HG03342 (cell line): Measurements from ENCODE around the gene PPME1.

Source experiments
- ATAC-seq: cut with Tn5 transposase; IDR thresholded peaks from one replicate; pipeline ENCODE4 v1.9.1; 2021; ENCODE audit warnings: mild to moderate bottlenecking, moderate library complexity; ENCODE audit not compliant: unreplicated experiment

Gene PPME1

DNA sequence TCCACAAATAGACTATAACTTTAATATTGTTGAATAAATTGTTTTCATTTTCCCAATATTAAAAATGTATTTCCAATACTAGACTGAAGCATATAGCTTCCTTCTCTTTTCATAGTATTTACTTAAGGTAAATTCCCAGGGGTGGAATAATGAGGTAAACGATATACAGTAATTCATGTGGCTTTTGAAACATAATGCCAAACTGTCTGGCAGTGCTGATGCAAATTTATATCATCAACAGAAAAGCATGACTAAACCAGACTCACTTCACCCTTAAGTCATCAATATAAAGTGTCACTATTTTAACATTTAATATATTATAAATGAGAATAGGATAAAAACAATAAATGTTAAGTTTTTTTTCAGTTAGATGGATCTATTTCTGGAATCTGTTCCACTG lies 13.9 kb upstream of the PPME1 start:
- ATAC-seq = no peak

DNA sequence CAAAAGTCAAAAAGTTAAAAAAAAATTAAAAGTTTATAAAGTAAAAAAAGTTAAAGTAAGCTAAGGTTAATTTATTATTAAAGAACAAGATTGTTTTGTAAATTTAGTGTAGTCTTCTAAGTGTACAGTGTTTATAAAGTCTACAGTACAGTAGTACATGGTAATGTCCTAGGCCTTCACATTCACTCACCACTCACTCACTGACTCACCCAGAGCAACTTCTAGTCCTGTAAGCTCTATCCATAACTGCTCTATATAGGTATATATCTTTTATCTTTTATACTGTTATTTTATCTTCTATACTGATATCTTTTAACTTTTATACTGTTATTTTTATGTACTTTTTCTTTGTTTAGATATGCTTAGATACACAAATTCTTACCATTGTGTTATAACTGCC lies 11.4 kb upstream of the PPME1 start:
- ATAC-seq = no peak

DNA sequence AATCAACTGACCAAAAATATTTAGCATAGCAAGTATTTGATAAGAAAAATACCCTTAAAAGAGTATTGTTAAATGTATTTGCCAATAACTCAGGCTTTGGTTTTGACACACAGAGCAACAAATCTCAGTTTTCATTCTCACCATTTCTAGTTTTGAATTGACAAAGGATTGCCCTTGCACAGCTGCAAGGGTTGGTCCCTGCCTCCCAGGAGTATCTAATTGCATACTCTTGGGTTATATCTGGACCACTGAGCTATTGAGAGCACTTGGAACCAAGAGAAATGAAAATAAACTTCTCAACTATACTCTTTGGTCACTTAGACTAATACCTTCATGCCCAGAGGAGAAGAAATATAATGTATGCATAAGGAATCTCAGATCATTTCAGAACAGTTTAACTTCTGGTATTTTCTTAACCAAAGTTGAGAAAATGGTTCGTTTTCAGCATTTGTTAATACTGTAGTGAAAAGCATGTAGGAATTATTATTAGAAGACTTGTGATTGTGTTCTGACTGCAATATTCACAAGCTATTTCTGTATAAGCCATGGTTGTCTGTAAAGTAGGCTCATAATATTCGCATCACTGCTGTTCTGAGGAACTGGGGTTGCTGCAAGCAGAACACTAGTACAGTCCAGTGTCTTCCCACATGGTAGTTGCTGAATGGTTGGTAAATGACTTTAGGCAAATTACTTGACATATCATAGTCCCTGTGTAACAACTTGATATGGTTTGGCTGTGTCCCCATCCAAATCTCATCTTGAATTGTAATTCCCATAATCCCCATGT lies 8.2 kb upstream of the PPME1 start:
- no peak for ATAC-seq

DNA sequence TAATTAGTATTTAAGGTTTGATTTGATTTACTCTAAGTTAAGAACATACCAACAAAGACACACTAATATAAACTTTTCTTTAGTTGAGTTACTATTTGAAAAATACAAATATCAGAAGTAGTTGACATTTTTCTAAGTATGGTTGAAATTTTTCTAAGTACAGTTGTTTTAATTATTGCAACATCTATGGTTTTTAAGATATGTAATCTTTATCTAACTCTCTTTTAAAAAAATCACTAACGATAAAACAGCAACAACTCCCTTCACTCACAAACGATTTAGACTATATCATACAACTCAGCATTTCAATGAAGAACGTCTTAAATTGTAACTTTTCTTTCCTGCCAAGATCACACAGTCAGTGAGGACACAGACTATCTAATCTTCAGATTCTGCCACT lies 2.3 kb upstream of the PPME1 start:
- no peak for ATAC-seq

DNA sequence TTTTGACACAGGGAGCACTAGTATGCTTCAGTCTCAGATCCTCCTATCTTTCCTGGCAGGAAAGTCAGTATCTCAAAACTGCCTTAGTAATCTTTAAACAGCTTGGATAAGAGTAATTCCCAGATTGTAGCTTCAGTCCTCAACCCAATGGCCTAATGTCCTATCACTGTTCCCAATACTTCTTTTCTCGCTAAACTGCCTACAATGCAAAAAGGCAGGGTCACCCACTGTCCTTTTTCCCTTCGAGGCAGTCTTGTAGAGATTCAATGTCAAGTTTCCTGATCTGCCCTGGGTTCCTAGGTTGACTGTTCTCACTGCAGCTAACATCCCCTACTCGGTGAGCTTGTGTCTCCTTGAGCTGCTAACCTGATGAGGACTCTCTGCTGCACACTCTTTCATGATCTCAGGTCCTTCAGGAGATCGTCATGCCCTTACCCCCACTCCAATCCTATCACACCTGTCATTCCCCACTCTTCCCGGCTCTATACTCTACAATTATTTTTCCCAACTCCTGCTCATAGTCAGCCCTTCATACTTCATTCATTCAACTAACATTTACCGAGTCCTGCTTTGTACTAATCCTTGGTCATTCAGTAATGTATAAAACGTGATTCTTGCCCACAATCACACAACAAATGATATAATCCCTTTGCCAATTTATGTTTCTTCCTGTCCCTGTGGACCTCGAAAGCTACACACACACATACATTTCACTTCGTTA lies 1.2 kb upstream of the PPME1 start:
- ATAC-seq = no peak

DNA sequence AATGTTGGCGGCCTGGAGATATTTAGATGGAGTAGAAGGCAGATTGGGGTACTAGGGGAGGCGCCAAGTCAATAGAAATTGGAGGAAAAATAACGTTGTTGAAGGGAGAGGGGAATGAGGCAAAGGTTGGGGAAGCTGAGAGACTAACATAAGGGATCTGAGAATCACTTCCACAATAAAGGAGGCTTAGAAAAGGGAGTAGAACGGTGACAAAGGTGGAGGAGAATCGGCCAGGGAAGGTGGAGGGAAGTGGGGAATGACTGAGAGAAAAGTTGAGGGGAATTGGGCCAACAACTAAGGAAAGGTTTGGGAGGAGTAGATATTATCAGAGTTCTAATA lies 510 bp downstream of the PPME1 start:
- no peak for ATAC-seq

DNA sequence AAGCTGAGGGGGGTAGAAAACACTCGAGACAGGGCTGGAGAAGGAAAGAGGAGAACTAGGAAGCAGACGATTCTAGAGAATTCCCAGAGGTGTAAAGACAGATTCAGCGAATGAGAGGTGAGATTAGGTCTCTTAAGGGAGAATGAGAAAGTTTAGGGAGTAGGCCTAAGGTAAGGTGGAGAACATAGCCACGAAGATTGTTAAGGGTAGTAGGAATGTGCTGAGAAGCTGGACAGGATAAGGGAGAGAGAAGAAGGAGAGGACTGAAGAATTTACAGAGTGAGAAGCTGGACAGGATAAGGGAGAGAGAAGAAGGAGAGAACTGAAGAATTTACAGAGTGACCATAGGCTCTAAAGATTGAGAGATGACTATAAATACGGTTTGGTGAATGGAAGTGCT lies 908 bp downstream of the PPME1 start:
- no peak for ATAC-seq

DNA sequence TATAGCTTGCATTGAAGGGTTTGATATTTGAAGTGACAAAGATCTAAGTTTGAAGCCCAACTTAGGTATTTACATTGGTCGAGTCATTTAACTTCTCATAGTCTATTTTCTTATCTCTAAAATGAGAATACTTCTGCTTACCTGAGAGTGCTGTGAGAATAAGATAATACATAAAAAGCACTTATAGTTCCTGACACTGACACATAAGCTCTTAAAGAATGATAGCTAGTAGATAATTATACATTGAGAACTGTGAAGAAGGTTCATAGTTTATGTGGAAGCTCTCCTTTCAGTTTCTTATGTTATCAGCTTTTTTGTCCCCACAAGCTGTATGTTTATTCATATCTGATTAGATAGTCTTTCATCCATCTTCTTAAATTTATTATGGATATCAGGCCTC lies 4.8 kb downstream of the PPME1 start:
- no peak for ATAC-seq

DNA sequence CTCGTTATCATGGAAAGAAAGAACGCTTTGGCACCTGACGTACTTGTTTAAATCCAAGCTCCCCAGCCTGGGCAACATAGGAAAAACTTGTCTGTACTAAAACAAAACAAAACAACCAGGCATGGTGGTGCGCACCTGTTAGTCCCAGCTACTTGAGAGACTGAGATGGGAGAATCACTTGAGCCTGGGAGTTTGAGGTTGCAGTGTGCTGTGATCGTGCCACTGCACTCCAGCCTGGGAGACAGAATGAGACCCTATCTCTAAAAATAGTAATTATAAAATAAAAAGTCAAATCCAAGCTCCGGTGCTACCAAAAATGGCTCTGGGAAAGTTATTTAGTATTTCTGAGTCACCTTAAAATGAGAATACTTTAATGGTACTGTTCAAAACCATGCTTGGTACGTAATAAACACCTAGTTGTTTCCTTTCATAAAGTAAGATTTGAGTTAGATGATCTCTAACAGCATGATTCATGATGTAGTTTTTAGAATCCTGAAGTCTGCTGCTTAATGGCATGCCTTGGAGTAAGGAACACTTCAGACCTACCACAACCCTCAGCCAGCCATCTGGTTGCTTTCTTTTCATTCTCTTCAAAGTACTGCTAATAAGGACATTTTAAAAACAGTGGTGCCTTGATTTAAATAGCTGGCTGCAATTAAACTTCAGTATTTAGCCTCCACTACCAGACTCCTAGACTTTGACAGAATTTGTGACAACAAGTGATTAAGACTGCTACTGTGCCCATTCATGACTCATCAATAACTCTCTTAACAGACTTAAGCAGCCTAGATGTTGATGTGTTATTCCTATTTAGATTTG lies 8.4 kb downstream of the PPME1 start:
- no peak for ATAC-seq

DNA sequence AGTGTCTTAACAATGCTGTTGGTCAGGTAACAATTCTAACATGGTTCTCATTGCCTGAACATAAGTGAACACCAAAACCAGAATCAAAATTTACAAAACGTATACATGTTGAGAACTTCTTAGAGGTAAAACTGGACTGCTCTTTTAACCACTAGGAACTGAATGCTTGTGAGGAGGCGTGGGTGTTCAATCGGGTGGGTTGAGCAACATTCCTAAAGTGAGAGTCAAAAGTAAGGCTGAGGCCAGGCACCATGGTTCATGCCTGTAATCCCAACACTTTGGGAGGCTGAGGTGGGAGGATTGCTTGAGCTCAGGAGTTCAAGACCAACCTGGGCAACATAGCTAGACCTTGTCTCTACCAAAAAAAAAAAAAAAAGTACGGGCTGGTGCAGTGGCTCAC lies 11.5 kb downstream of the PPME1 start:
- no peak for ATAC-seq

DNA sequence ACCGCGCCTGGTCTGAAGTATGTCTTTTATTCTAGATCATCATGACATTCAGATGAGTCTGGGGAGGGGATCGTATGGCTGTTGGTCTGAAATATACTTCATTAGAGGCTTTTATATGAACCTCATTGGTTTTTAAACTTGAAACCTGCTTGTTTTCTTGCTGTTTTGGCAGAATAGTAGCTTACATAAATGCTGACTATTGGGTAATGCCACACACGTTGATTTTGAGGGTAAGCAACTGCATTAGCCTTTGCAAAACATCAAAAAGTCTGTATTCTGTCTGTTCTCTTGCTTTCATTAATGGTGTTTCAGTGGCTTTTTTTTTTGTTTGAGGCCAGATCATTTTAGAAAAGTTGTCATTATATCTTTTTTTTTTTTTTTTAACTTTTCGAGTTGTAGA lies 14.2 kb downstream of the PPME1 start:
- ATAC-seq = no peak

DNA sequence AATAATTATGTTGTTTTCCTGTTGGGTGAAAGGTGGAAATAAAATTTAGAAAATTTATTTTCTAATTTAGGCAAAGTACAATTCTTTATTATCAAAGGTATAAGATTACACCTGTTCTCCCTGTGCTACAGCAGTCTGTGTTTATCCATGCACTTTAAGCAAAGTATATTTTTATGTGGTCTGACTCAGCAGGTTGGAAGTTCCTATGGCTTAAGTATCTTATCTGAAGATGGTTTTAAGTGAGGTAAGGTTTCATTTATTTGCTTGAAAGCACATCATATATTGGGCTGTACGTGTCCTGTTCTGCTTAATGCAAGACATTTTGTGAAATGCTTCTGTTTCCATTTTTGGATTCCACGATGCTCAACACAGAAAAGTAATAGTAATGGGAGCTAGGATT lies 14.6 kb downstream of the PPME1 start:
- no peak for ATAC-seq

DNA sequence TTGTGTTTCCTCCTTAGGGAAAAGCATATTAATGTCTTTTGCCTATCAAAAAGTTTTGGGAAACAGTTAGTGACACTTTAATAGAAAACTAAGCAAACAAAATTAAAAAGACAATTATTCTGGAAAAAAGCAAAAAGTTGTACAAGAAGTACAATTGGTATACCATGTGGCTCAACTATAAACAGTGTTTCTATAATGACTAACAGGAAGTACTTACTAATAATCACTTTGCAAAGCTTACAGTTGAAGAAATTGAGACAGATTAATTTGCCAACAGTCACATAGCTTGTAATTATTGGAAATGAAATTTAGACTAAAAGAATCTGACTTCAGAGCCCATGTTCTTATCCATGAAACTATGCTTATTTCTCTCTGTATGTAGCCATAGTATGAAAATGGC lies 24.7 kb downstream of the PPME1 start:
- ATAC-seq = no peak

DNA sequence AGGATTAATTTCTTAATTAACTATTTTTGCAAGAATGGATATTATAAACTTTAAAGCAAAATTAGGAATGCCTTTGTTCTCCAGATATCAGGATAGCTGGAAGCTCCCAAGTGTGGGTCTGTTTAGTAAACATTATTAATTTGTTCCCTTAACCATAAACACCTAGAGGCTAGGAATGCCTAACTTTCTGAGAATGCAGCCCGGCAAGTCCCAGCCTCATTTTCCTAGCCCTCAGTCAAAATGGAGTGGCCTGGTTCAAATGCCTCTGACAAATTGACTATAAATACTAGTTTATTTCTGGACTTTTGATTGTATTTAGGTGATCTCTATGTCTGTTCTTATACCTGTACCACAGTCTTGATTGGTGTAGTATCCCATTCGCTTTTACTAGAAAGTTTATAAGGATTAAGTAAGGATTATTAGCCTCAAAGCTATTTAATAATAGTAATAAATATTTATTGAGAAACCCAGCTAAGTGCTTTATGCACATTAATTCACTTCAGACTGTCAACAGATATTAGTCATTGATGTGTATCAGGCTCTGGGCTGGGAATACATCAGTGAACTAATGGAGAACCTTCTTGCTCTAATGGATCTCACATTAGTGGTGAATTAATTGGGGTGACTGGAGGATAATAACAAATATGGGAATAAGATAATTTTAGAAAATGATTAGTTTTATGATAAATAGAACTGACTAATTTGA lies 25.8 kb downstream of the PPME1 start:
- no peak for ATAC-seq

DNA sequence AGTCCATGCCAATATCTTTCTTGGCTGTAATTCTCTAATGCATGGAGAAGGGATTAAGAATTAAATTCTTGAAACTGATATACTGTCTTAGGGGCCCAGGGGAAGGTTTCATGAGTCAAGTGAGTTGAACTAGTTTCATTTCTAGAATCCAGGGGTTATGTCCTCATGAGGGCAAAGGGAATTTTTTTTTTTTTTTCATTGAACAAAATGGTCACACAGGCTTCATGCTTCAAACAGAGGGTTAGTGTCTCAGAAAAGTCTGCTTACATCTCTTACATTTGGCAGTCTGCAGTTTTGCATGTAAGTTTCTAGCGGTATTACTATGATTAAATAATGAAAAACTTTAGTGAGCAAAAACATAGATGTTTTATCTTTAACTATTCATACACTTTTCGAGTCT lies 32.9 kb downstream of the PPME1 start:
- no peak for ATAC-seq

DNA sequence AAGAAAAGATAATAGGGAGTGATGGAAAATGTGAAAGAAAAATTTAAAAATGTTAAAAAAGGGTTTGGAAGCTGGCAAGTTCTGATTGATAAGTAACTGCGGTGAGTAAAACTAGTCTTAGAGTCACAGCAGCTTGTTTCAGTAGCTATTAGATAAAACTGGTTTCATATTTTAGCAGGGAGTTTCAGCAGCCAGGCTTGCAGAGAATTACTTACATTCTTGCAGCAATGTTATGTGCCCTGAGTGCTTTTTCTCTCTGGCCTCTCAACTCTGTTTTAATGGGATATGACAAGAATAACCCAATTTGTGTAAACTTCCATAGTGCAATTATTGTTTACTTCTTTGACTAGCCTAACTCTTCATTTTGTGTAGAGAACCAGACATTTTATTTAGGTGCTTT lies 33.6 kb downstream of the PPME1 start:
- no peak for ATAC-seq

DNA sequence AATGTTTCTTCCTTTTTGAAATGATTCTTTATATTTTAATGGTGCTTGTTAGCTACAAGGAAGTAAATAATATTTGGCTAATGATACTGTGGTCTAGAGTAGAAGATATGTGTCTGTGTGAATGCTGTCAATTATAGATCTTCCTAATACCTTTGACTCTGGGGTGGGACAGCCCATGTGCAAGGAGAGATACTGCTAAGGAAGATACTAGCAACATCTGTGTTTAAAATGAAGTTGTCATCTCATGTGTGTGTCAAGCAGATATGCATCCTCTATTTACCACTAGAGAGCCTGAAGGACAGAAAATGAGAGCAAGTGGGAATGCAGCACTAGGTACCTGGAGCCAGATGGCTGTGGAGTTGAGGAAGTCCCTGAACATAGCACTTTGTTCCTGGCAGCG lies 34.1 kb downstream of the PPME1 start:
- ATAC-seq = no peak

DNA sequence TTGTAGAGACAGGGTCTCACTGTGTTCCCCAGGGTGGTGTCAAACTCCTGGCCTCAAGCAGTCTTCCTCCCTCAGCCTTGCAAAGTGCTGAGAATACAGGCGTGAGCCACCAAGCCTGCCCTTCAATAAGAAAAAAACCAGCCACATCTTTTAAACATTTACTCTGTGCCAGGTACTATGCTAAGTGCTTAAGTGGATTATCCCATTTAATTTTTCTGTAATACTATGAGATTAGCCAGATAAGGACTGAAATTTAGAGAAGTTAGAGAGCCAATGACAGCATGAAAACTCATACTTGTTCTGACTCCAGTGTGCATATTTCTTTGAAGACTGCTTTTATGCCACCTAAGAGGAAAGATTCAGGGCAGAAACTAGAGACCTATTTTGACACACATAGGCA lies 35.7 kb downstream of the PPME1 start:
- no peak for ATAC-seq

DNA sequence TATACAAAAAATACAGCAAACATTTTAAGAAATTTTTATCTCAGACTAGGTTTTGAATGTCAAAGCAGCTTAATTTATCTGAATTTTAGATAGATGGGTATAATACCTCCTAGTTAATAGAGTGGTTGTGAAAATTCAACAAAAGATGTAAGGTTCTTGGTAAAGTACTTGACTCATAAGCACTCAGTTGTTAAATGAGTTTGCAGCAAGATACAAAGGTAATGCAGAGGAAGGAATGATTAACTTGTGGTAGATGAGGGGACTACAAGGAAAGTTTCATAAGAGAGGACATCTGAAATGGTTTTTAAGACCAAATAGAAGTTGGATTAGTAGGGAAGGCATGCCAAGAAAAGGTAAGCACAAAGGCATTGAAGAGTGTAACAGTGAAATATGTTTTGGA lies 37.4 kb downstream of the PPME1 start:
- no peak for ATAC-seq

DNA sequence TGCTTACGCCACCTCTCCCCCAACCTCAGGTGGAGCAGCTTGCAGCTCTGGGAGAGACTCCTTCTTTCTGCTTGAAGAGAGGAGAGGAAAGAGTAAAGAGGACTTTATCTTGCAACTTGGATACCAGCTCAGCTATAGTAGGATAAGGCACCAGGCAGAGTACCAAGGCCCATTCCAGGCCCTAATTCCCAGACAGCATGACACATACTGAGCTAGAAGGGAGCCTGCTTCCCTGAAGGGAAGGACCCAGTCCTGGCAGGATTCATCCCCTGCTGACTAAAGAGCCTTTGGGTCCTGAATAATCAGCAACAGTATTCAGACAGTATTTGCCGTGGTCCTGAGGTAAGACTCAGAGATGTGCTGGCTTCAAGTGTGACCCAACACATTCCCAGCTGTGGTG lies 41.4 kb downstream of the PPME1 start:
- no peak for ATAC-seq

DNA sequence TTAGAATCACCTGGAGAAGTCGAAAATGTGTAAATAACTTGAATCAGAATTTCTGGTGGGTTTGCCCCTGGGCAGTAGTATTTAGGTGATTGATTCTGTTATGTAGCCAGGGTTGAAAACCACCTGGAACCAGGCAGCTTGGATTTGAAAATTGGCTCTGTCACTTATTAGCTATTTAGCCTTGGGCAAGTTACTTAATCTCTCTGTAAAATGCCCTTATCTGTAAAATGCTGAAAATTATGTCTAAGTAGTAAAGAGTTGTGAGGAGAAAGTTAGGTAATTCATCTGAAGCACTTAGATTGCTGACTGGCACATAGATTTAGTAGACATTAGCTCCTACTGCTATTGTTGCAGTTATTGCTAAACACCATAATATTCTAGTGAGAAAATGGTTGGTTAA lies 49.3 kb downstream of the PPME1 start:
- no peak for ATAC-seq
